ENCODE measurements around the gene IMMP2L. TPM values are rescaled to one million over a fixed set of nuclear protein-coding genes. Genes with fewer than 3 reads are reported as not detected.

IMMP2L gene
- total RNA-seq, 1 donor from 2014 or later, result 19.0 TPM

GRCh38 chr7:111242141-111242755 is 320.0 kb downstream of the IMMP2L start:
- no peak for FAIRE-seq
- TF ChIP-seq, protein P1, sequence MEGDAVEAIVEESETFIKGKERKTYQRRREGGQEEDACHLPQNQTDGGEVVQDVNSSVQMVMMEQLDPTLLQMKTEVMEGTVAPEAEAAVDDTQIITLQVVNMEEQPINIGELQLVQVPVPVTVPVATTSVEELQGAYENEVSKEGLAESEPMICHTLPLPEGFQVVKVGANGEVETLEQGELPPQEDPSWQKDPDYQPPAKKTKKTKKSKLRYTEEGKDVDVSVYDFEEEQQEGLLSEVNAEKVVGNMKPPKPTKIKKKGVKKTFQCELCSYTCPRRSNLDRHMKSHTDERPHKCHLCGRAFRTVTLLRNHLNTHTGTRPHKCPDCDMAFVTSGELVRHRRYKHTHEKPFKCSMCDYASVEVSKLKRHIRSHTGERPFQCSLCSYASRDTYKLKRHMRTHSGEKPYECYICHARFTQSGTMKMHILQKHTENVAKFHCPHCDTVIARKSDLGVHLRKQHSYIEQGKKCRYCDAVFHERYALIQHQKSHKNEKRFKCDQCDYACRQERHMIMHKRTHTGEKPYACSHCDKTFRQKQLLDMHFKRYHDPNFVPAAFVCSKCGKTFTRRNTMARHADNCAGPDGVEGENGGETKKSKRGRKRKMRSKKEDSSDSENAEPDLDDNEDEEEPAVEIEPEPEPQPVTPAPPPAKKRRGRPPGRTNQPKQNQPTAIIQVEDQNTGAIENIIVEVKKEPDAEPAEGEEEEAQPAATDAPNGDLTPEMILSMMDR (IDR thresholded peaks at IDR 0.05; ENCODE audit: insufficient read depth, low read length, severe bottlenecking), result no peak
- DNase-seq (ENCODE audit: low read depth), result no peak
- Histone ChIP-seq H3K27me3 (ENCODE audit: control insufficient read depth, insufficient read depth, low read length) (no peaks in the 10 kb centered on the region), H3K36me3 (ENCODE audit: control insufficient read depth, insufficient read depth, low read length) (no peaks in the 10 kb centered on the region), H3K4me3 (ENCODE audit: low read depth, low read length) (no peak overlapping the region)

DNA sequence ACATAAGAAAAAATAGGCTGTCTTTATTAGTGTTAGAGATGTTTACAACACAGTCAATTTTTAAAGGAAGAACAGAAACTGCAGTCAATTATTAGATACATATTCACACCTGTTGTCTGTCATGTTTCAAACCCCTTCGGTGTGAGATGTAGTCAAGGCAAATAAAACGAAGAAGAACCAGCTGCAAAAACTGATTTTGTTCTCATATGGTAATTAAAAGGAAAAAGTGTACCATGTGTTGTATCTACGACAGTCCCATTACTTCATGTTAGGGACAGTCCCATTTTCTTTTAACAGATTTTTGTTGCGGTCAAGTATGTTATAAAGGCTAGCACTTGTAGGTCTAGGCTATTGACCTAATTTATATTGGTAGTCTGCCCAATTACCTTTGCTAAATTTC is 321.9 kb downstream of the IMMP2L start:
- DNase-seq (ENCODE audit: low read depth) (no peak), FAIRE-seq (no peak)
- TF ChIP-seq, protein P1 (IDR thresholded peaks at IDR 0.05; ENCODE audit: insufficient read depth, low read length, severe bottlenecking), result no peak
- Histone ChIP-seq H3K27me3 (ENCODE audit: control insufficient read depth, insufficient read depth, low read length) (no peaks in the 10 kb centered on the region), H3K36me3 (ENCODE audit: control insufficient read depth, insufficient read depth, low read length) (no peaks in the 10 kb centered on the region), H3K4me3 (ENCODE audit: low read depth, low read length) (no peak overlapping the region)

DNA sequence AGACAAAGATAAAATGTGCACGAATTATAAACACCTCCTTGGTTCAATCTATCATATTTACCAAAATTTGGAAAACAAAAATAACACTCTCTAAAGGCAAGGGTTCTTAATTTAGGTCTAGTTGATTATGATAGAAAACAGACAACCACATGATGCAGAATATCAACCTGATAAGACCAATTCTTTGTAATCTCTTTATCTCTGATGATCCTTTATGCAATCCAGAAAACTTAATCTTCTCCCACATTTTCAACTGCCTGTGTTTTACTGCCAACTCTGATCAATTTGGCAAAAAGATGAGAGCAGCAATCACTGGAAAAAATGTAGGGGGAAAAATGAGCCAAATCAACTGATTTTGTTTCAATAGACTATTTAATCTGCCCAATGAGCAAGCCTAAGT is 322.9 kb downstream of the IMMP2L start:
- TF ChIP-seq, protein P1 (IDR thresholded peaks at IDR 0.05; ENCODE audit: insufficient read depth, low read length, severe bottlenecking), result no peak
- FAIRE-seq (no peak), DNase-seq (ENCODE audit: low read depth) (no peak)

DNA sequence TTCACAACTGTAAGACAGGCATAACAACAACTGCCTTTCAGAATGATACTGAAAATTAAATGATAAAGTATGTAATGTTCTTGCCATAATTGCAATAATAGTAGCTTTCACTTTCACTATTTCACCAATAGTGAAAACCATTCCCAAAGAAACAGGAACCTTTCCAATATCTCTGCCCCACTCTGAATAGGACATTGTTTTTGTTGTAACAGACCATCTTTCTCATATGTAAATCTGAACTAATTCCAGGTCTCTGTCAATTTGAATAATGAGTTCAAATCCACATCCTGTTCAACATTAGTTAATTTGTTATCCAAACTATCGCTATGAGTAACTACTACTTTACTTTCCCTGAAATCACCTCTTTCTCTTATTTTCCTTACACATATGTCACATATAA is 323.4 kb downstream of the IMMP2L start:
- H3K4me3 ChIP-seq (ENCODE audit: low read depth, low read length), result no peak overlapping the region
- TF ChIP-seq, protein P1 (IDR thresholded peaks at IDR 0.05; ENCODE audit: insufficient read depth, low read length, severe bottlenecking), result no peak
- FAIRE-seq, result no peak
- no peaks in the 10 kb centered on the region for H3K27me3 ChIP-seq (ENCODE audit: control insufficient read depth, insufficient read depth, low read length)
- no peaks in the 10 kb centered on the region for H3K36me3 ChIP-seq (ENCODE audit: control insufficient read depth, insufficient read depth, low read length)
- no peak for DNase-seq (ENCODE audit: low read depth)

More for the DNA sequence above, 322.9 kb downstream of the IMMP2L start:
- H3K27me3 ChIP-seq (ENCODE audit: control insufficient read depth, insufficient read depth, low read length), result no peaks in the 10 kb centered on the region
- H3K4me3 ChIP-seq (ENCODE audit: low read depth, low read length), result no peak overlapping the region
- no peaks in the 10 kb centered on the region for H3K36me3 ChIP-seq (ENCODE audit: control insufficient read depth, insufficient read depth, low read length)

DNA sequence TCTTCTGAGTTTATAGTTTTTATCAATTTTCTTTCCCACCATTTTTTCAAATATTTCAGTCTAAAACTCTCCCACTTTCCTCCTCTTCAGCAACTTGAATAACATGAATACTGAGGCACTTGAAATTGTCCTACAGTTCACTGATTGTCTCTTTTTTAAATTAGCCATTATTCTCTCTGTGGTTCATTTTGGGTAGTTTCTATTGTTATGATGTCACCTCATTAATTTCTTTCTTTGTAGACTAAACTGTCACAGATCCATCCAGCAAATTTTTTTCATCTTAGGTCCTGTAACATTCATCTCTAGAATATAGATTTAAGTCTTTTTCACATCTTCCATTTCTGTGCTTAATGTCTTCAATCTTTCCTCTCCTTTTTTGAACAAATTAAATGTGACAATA is 326.6 kb downstream of the IMMP2L start:
- FAIRE-seq (no peak), DNase-seq (ENCODE audit: low read depth) (no peak)
- H3K27me3 ChIP-seq (ENCODE audit: control insufficient read depth, insufficient read depth, low read length), result no peaks in the 10 kb centered on the region
- TF ChIP-seq, protein P1 (IDR thresholded peaks at IDR 0.05; ENCODE audit: insufficient read depth, low read length, severe bottlenecking), result no peak
- no peaks in the 10 kb centered on the region for H3K36me3 ChIP-seq (ENCODE audit: control insufficient read depth, insufficient read depth, low read length)
- H3K4me3 ChIP-seq (ENCODE audit: low read depth, low read length), result no peak overlapping the region
